Measurements from ENCODE around the gene CIITA.

The CIITA gene

DNA sequence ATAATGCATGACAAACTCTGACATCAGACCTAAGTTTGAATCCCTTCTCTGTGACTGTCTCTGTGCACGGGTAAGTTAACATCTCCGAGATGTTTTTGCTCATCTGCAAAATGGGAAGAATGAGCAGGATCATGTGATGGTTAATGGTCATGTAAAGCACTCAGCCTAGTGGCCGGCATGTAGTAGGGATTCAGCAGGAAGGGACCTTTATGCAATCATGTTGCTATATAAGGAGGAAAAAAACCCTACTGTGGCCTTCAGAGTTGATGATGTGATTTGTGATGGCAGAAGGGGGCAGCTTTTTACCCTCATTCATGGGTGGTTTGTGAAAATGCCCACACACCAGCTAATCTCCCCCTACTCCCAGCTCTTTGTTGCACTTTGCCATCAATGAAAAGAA lies 91.5 kb downstream of the CIITA start:
- Histone ChIP-seq H3K36me3 (ENCODE audit: control insufficient read depth, insufficient read depth, low read length) (peaks cover 5% of the 10 kb centered on the region), H3K9me3 (ENCODE audit: control insufficient read depth, low read length) (no peaks in the 10 kb centered on the region), H3K27ac (ENCODE audit: insufficient read depth, low read depth, low read length, poor library complexity, severe bottlenecking) (no peak overlapping the region), H3K27me3 (ENCODE audit: control insufficient read depth, insufficient read depth, low read length, poor library complexity, severe bottlenecking) (no peaks in the 10 kb centered on the region), H3K4me1 (ENCODE audit: control insufficient read depth, insufficient read depth, low read length) (no peaks in the 10 kb centered on the region), H3K4me3 (ENCODE audit: insufficient read depth, low read depth, low read length) (no peak overlapping the region)
- WGBS, 2 experiments: 86 to 96% methylated on average over 3 of the region's 3 CpGs

DNA sequence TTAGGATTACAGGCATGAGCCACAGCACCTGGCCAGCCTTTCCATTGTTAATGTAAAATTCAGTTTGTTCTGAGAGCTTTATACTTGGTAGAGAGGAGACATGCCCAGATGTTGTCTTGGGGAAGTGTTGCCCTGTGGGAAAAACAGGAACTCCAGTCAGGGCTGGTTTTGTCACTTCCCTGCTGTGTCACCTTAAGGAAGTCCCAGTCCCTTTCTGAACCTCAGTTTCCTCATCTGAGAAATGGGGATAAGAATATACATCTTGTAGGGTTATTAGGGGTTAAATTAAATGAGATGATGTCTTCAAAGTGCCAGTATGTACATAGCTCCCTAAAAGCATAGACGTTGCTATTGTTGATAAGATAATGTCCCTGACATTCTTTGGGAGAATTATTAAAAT lies 92.6 kb downstream of the CIITA start:
- H3K36me3 ChIP-seq (ENCODE audit: control insufficient read depth, insufficient read depth, low read length): peaks cover 5% of the 10 kb centered on the region
- WGBS, 2 experiments: 90% methylated on average over 1 of the region's 1 CpG; no CpG with 5 or more reads in 1 of the 2 experiments

DNA sequence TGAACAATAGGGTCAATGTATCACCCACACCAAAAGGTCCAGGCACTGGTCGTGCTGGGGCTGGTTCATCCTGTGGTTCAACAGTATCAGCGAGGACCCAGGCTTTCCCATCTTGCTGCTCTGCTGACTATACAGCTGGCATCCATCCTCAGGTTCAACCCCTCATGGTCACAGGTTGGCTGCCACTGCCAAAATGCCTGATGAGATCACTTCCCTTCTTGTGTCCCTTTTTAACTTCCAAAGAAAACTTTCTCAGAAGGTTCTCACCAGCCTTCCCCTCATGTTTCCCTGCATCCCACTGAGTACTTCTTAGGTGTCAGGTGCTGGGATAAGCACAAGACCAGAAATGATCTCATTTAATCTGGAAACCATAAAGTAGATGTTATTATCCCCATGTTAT lies 93.1 kb downstream of the CIITA start:
- 89 to 91% methylated on average over 2 of the region's 2 CpGs for WGBS, 2 experiments

More for the DNA sequence above, 92.6 kb downstream of the CIITA start:
- no peak overlapping the region for H3K4me3 ChIP-seq (ENCODE audit: insufficient read depth, low read depth, low read length)
- no peaks in the 10 kb centered on the region for H3K27me3 ChIP-seq (ENCODE audit: control insufficient read depth, insufficient read depth, low read length, poor library complexity, severe bottlenecking)
- H3K27ac ChIP-seq (ENCODE audit: insufficient read depth, low read depth, low read length, poor library complexity, severe bottlenecking): no peak overlapping the region
- H3K4me1 ChIP-seq (ENCODE audit: control insufficient read depth, insufficient read depth, low read length): no peaks in the 10 kb centered on the region
- no peaks in the 10 kb centered on the region for H3K9me3 ChIP-seq (ENCODE audit: control insufficient read depth, low read length)

DNA sequence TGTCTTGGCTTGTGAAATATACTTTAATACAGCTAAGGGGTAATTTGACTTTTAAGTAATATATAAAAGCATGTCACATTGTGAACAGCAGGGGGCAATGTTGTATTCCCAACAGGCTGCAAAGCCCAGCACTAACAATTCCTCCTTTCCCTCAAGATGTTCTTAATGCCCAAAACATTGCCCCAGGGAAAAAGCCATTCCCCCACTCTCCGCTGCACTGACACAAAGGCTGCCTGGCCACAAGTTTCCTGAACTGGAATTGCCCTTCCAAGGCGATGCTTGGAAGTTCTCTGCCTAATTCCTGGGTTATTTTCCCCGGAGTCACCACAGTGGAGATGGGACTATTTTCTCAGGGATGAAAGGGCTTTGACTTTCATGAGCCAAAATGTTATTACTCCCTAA lies 94.6 kb downstream of the CIITA start:
- Histone ChIP-seq H3K36me3 (ENCODE audit: control insufficient read depth, insufficient read depth, low read length) (peaks cover 5% of the 10 kb centered on the region), H3K27ac (ENCODE audit: insufficient read depth, low read depth, low read length, poor library complexity, severe bottlenecking) (no peak overlapping the region), H3K9me3 (ENCODE audit: control insufficient read depth, low read length) (no peaks in the 10 kb centered on the region), H3K4me3 (ENCODE audit: insufficient read depth, low read depth, low read length) (no peak overlapping the region), H3K4me1 (ENCODE audit: control insufficient read depth, insufficient read depth, low read length) (no peaks in the 10 kb centered on the region), H3K27me3 (ENCODE audit: control insufficient read depth, insufficient read depth, low read length, poor library complexity, severe bottlenecking) (no peaks in the 10 kb centered on the region)
- 36 to 42% methylated on average over 3 of the region's 3 CpGs for WGBS, 2 experiments

More for the DNA sequence above, 93.1 kb downstream of the CIITA start:
- no peak overlapping the region for H3K4me3 ChIP-seq (ENCODE audit: insufficient read depth, low read depth, low read length)
- H3K36me3 ChIP-seq (ENCODE audit: control insufficient read depth, insufficient read depth, low read length): peaks cover 5% of the 10 kb centered on the region
- no peak overlapping the region for H3K27ac ChIP-seq (ENCODE audit: insufficient read depth, low read depth, low read length, poor library complexity, severe bottlenecking)
- no peaks in the 10 kb centered on the region for H3K4me1 ChIP-seq (ENCODE audit: control insufficient read depth, insufficient read depth, low read length)
- H3K27me3 ChIP-seq (ENCODE audit: control insufficient read depth, insufficient read depth, low read length, poor library complexity, severe bottlenecking): no peaks in the 10 kb centered on the region
- no peaks in the 10 kb centered on the region for H3K9me3 ChIP-seq (ENCODE audit: control insufficient read depth, low read length)

DNA sequence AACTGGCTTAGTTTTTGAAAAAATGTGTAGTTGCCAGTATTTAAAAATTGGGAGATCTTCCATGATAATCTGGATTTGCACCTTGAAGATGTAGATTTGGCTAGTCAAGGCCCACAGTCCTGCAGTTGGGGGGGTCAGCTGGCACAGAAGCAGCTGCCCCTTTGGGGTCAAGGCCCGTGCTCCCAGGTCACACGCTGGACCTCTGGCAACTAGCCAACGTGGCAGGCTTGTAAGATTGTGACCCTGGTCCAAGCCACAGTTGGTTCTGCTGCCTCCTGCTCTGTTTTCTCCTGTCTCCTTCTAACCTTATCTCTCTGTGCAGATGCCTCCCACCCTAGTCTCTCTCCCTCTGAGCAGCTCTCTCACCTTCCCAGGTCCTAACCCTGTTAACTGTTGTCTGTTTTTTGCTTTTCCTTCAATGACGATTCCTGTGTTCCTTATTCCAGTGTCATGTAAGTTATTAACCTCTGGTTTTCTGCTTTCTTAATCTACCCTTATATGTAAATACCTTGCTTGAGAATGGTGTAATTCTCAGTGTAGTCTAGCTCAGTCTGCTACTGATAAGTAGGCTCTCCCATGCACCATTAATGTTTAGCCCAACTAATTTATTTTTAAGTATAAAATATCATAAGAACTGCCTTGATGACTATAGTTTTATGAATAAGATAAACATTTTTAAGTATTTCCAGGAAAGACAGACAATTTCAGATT lies 95.3 kb downstream of the CIITA start:
- H3K36me3 ChIP-seq (ENCODE audit: control insufficient read depth, insufficient read depth, low read length): peaks cover 5% of the 10 kb centered on the region
- no peaks in the 10 kb centered on the region for H3K27me3 ChIP-seq (ENCODE audit: control insufficient read depth, insufficient read depth, low read length, poor library complexity, severe bottlenecking)
- H3K4me1 ChIP-seq (ENCODE audit: control insufficient read depth, insufficient read depth, low read length): no peaks in the 10 kb centered on the region
- H3K4me3 ChIP-seq (ENCODE audit: insufficient read depth, low read depth, low read length): no peak overlapping the region
- no peaks in the 10 kb centered on the region for H3K9me3 ChIP-seq (ENCODE audit: control insufficient read depth, low read length)
- WGBS, 2 experiments: 86 to 87% methylated on average over 4 of the region's 4 CpGs
- no peak overlapping the region for H3K27ac ChIP-seq (ENCODE audit: insufficient read depth, low read depth, low read length, poor library complexity, severe bottlenecking)

DNA sequence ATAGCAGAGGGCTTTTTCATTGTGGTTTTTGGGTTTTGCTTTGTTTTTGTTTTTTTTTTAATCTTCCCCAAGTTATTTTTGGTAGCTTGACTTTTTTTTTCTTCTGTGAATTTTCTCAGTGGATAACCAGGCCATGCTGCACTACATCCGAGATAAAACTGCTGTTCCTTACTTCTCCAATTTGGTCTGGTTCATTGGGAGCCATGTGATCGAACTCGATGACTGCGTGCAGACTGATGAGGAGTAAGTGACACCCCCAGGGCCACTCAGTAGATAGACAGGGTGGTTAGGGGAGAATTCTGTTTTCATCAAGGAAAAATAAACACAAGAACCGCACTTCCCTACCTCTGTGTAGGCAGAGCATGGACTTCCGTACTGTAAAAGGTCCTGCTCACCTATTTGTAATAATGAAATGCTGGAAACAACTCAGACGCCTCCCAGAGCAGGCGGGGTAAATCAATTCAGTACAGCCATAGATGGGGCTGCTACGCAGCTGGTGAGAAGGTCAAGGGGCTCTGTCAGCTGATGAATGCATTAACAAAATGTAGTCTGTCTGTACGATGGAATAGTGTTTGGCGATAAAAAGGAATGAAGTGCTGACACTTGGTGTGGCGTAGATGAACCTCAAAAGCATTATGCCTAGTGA lies 95.9 kb downstream of the CIITA start:
- Histone ChIP-seq H3K36me3 (ENCODE audit: control insufficient read depth, insufficient read depth, low read length) (peaks cover 5% of the 10 kb centered on the region), H3K27ac (ENCODE audit: insufficient read depth, low read depth, low read length, poor library complexity, severe bottlenecking) (no peak overlapping the region), H3K4me1 (ENCODE audit: control insufficient read depth, insufficient read depth, low read length) (no peaks in the 10 kb centered on the region)

DNA sequence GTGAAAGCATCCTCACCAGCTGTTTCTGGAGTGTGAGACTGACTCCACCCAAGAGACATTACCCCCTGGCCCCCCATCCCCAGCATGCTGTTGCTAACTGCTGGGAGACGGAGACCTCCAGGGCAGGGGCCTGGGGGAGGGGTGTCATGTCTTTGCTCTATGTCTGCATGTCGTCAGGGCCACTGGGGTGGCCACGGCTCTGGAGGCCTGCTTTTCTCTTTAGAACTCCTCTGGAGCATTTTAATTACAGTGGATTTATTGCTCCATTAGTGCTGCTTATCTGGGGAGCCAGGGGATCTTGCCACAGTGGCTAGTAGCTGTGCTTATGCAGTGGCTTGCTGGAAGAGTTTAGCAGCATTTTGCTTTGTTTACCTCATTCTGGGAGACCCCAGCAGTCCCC lies 99.6 kb downstream of the CIITA start:
- Histone ChIP-seq H3K9me3 (ENCODE audit: control insufficient read depth, low read length) (no peaks in the 10 kb centered on the region), H3K27ac (ENCODE audit: insufficient read depth, low read depth, low read length, poor library complexity, severe bottlenecking) (no peak overlapping the region), H3K4me1 (ENCODE audit: control insufficient read depth, insufficient read depth, low read length) (no peaks in the 10 kb centered on the region), H3K4me3 (ENCODE audit: insufficient read depth, low read depth, low read length) (no peak overlapping the region), H3K27me3 (ENCODE audit: control insufficient read depth, insufficient read depth, low read length, poor library complexity, severe bottlenecking) (no peaks in the 10 kb centered on the region), H3K36me3 (ENCODE audit: control insufficient read depth, insufficient read depth, low read length) (peaks cover 5% of the 10 kb centered on the region)
- WGBS, 2 experiments: 55 to 64% methylated on average over 3 of the region's 3 CpGs

More for the DNA sequence above, 95.9 kb downstream of the CIITA start:
- Histone ChIP-seq H3K4me3 (ENCODE audit: insufficient read depth, low read depth, low read length) (no peak overlapping the region), H3K9me3 (ENCODE audit: control insufficient read depth, low read length) (no peaks in the 10 kb centered on the region), H3K27me3 (ENCODE audit: control insufficient read depth, insufficient read depth, low read length, poor library complexity, severe bottlenecking) (no peaks in the 10 kb centered on the region)
- WGBS, 2 experiments: 95 to 96% methylated on average over 12 of the region's 12 CpGs

DNA sequence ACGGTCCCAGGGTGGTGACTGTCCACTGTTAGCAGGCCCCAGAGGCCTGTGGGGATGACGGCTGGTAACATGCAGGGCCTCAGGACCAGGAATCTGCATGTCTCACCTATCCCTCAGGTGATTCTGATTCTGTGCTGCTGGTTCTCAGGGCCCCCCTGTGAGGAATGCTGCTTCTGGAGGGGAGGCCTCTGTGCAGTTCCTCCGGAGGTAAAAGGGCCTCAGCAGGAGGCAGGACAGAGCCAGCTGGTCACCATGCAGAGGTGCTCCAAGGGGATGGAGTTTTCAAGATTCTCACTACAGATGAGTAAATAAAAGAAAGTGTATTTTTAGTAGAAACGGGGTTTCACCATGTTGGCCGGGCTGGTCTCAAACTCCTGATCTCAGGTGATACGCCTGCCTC lies 101.1 kb downstream of the CIITA start:
- H3K27ac ChIP-seq (ENCODE audit: insufficient read depth, low read depth, low read length, poor library complexity, severe bottlenecking): no peak overlapping the region
- no peaks in the 10 kb centered on the region for H3K9me3 ChIP-seq (ENCODE audit: control insufficient read depth, low read length)
- H3K4me3 ChIP-seq (ENCODE audit: insufficient read depth, low read depth, low read length): no peak overlapping the region
- H3K4me1 ChIP-seq (ENCODE audit: control insufficient read depth, insufficient read depth, low read length): no peaks in the 10 kb centered on the region
- 86 to 89% methylated on average over 6 of the region's 6 CpGs for WGBS, 2 experiments
- no peaks in the 10 kb centered on the region for H3K27me3 ChIP-seq (ENCODE audit: control insufficient read depth, insufficient read depth, low read length, poor library complexity, severe bottlenecking)
- peaks cover 1% of the 10 kb centered on the region for H3K36me3 ChIP-seq (ENCODE audit: control insufficient read depth, insufficient read depth, low read length)

DNA sequence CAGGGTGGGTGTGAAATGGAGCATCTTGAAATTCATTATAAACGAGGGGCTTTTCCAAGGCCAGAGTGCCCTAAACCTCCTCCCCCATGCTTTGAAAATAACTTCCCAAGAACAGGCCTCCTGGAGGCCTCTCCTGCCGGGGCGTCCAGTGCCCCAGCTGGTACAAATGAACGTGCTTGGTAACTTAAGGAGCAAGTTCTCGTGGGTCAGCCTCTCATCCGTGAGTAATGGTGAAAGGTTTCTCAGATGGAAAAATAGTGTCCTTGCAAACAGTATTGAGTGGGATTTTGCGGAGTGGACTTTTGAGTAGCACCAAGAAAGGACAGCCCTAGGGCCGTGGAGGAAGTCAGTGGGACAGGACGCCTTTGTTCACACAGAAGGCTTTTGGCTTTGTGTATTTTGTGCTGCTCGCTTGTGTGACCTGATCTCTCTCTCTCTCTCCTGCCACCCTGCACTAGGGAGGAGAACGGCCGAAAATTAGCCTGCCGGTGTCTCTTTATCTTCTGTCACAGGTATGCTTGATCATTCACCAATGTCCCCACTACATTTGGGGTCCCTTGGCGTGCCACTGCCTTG lies 102.0 kb downstream of the CIITA start:
- H3K4me3 ChIP-seq (ENCODE audit: insufficient read depth, low read depth, low read length): no peak overlapping the region
- no peaks in the 10 kb centered on the region for H3K27me3 ChIP-seq (ENCODE audit: control insufficient read depth, insufficient read depth, low read length, poor library complexity, severe bottlenecking)
- no peaks in the 10 kb centered on the region for H3K9me3 ChIP-seq (ENCODE audit: control insufficient read depth, low read length)
- WGBS, 2 experiments: 88% methylated on average over 14 of the region's 14 CpGs
- H3K36me3 ChIP-seq (ENCODE audit: control insufficient read depth, insufficient read depth, low read length): no peaks in the 10 kb centered on the region
- peaks cover under 1% of the 10 kb centered on the region for H3K4me1 ChIP-seq (ENCODE audit: control insufficient read depth, insufficient read depth, low read length)
- H3K27ac ChIP-seq (ENCODE audit: insufficient read depth, low read depth, low read length, poor library complexity, severe bottlenecking): no peak overlapping the region

Measured in ectodermal cell (in vitro differentiated cells).